Stimulated activated naive B cell treated with anti-CD40 and anti-IgM and Interleukin-4, amounts not matched to agents 10 μg/mL and 1 μg/mL and 100 μg/mL, for 72 hours (primary cell): Measurements from ENCODE around the gene SLC39A9.
"Not testable (repeated sequence)": the region's sequence is repeated elsewhere in the genome, so short reads cannot be mapped to it uniquely, and the experiment has no call there.

ENCODE experiments used
- ATAC-seq, 2 donors: fragments of 150-1000 bp; cut with Tn5 transposase; replicated peaks; 2 replicates each; pipeline ENCODE4 v1.10.0; 2021; ENCODE audit warnings: moderate library complexity in 1 of 2
- DNase-seq: peaks from one replicate; pipeline ENCODE4 v3.0.0; 2021
- H3K27ac Mint-ChIP-seq: one replicate; pipeline ENCODE4 v1.8.0; 2022; ENCODE audit warnings: mild to moderate bottlenecking, mixed read lengths
- H3K27me3 Mint-ChIP-seq, 2 donors: one replicate each; pipeline ENCODE4 v1.8.0; 2022; ENCODE audit warnings: mixed read lengths in 2 of 2
- H3K36me3 Mint-ChIP-seq, 2 donors: one replicate each; pipeline ENCODE4 v1.8.0; 2022; ENCODE audit warnings: mixed read lengths in 2 of 2, mild to moderate bottlenecking in 1 of 2
- H3K4me1 Mint-ChIP-seq, 2 donors: one replicate each; pipeline ENCODE4 v1.8.0; 2022; ENCODE audit warnings: mixed read lengths in 2 of 2, mild to moderate bottlenecking in 1 of 2
- H3K4me3 Mint-ChIP-seq, 2 donors: one replicate each; pipeline ENCODE4 v1.8.0; 2022; ENCODE audit warnings: mild to moderate bottlenecking in 2 of 2, mixed read lengths in 2 of 2, moderate library complexity in 1 of 2
- H3K9me3 Mint-ChIP-seq, 2 donors: one replicate each; pipeline ENCODE4 v1.8.0; 2022; ENCODE audit warnings: mixed read lengths in 2 of 2, mild to moderate bottlenecking in 1 of 2

Gene SLC39A9

GRCh38 chr14:69483765-69484443 lies 85.4 kb downstream of the SLC39A9 start:
- H3K36me3 Mint-ChIP-seq, result peaks cover 0 to under 1% of the 10 kb centered on the region in 2 donors
- no peak for DNase-seq
- H3K27me3 Mint-ChIP-seq, result peaks cover 57 to 66% of the 10 kb centered on the region in 2 donors
- no peaks in the 10 kb centered on the region for H3K9me3 Mint-ChIP-seq
- peaks cover 11 to 16% of the 10 kb centered on the region in 2 donors for H3K4me1 Mint-ChIP-seq
- H3K27ac Mint-ChIP-seq, result no peak overlapping the region
- H3K4me3 Mint-ChIP-seq, result peak overlapping the region; percentile 59 to 65
- ATAC-seq, result peak in 1 of 2 donors; percentile 5

- peak in 1 of 2 donors; percentile 4 for ATAC-seq
- Mint-ChIP-seq H3K4me1 (peaks cover 11 to 16% of the 10 kb centered on the region in 2 donors), H3K36me3 (no peaks in the 10 kb centered on the region), H3K9me3 (no peaks in the 10 kb centered on the region), H3K27me3 (peaks cover 55 to 60% of the 10 kb centered on the region in 2 donors), H3K27ac (no peak within 1 kb of the TSS), H3K4me3 (peak within 1 kb of the TSS; percentile 59 to 65)
- no peak for DNase-seq
Observed at GRCh38 chr14:69484444-69485314, 86.2 kb downstream of the SLC39A9 start, which contains the start of gene PLEKHD1. TSS of gene PLEKHD1 (plus strand) at chr14:69484728. CDS start at chr14:69484966, 238 bp downstream.

GRCh38 chr14:69485315-69485660 lies 86.8 kb downstream of the SLC39A9 start:
- no peaks in the 10 kb centered on the region for H3K9me3 Mint-ChIP-seq
- ATAC-seq (no peak), DNase-seq (no peak)
- H3K4me1 Mint-ChIP-seq, result peaks cover 11 to 16% of the 10 kb centered on the region in 2 donors
- H3K27me3 Mint-ChIP-seq, result peaks cover 51 to 57% of the 10 kb centered on the region in 2 donors
- H3K4me3 Mint-ChIP-seq, result no peak overlapping the region
- no peak overlapping the region for H3K27ac Mint-ChIP-seq
- H3K36me3 Mint-ChIP-seq, result no peaks in the 10 kb centered on the region

GRCh38 chr14:69485701-69486100 lies 87.2 kb downstream of the SLC39A9 start:
- ATAC-seq (no peak), DNase-seq (no peak)
- Mint-ChIP-seq H3K36me3 (no peaks in the 10 kb centered on the region), H3K4me3 (no peak overlapping the region), H3K27me3 (peaks cover 55 to 61% of the 10 kb centered on the region in 2 donors), H3K9me3 (no peaks in the 10 kb centered on the region), H3K4me1 (peaks cover 11 to 16% of the 10 kb centered on the region in 2 donors), H3K27ac (no peak overlapping the region)

GRCh38 chr14:69487226-69487625 lies 88.7 kb downstream of the SLC39A9 start:
- DNase-seq (no peak), ATAC-seq (no peak)
- H3K27ac Mint-ChIP-seq, result no peak overlapping the region
- H3K27me3 Mint-ChIP-seq, result peaks cover 59 to 65% of the 10 kb centered on the region in 2 donors
- H3K4me3 Mint-ChIP-seq, result no peak overlapping the region
- no peaks in the 10 kb centered on the region for H3K36me3 Mint-ChIP-seq
- H3K4me1 Mint-ChIP-seq, result peaks cover 4 to 10% of the 10 kb centered on the region in 2 donors
- H3K9me3 Mint-ChIP-seq, result no peaks in the 10 kb centered on the region

- no peaks in the 10 kb centered on the region for H3K9me3 Mint-ChIP-seq
- H3K36me3 Mint-ChIP-seq, result no peaks in the 10 kb centered on the region
- no peak overlapping the region for H3K27ac Mint-ChIP-seq
- H3K4me1 Mint-ChIP-seq, result peaks cover 2 to 6% of the 10 kb centered on the region in 2 donors
- ATAC-seq, result no peak
- peaks cover 61 to 62% of the 10 kb centered on the region in 2 donors for H3K27me3 Mint-ChIP-seq
- DNase-seq, result no peak
- no peak overlapping the region for H3K4me3 Mint-ChIP-seq
Observed at GRCh38 chr14:69487771-69488170, 89.3 kb downstream of the SLC39A9 start.

- peaks cover 51 to 52% of the 10 kb centered on the region in 2 donors for H3K27me3 Mint-ChIP-seq
Observed at GRCh38 chr14:69489495-69489894, 91.0 kb downstream of the SLC39A9 start.

GRCh38 chr14:69490219-69490918 lies 91.9 kb downstream of the SLC39A9 start:
- no peaks in the 10 kb centered on the region for H3K4me1 Mint-ChIP-seq
- peaks cover 52 to 57% of the 10 kb centered on the region in 2 donors for H3K27me3 Mint-ChIP-seq
- H3K36me3 Mint-ChIP-seq, result no peaks in the 10 kb centered on the region
- no peaks in the 10 kb centered on the region for H3K9me3 Mint-ChIP-seq
- ATAC-seq (no peak), DNase-seq (no peak)
- H3K4me3 Mint-ChIP-seq, result no peak overlapping the region
- no peak overlapping the region for H3K27ac Mint-ChIP-seq

More at GRCh38 chr14:69489495-69489894, 91.0 kb downstream of the SLC39A9 start:
- H3K4me1 Mint-ChIP-seq, result no peaks in the 10 kb centered on the region
- no peaks in the 10 kb centered on the region for H3K36me3 Mint-ChIP-seq
- H3K9me3 Mint-ChIP-seq, result no peaks in the 10 kb centered on the region
- no peak overlapping the region for H3K4me3 Mint-ChIP-seq
- ATAC-seq (no peak), DNase-seq (no peak)
- no peak overlapping the region for H3K27ac Mint-ChIP-seq

GRCh38 chr14:69491193-69491592 lies 92.7 kb downstream of the SLC39A9 start:
- H3K9me3 Mint-ChIP-seq, result no peaks in the 10 kb centered on the region
- no peak overlapping the region for H3K27ac Mint-ChIP-seq
- ATAC-seq (no peak), DNase-seq (no peak)
- H3K4me1 Mint-ChIP-seq, result no peaks in the 10 kb centered on the region
- H3K36me3 Mint-ChIP-seq, result no peaks in the 10 kb centered on the region
- peaks cover 51 to 53% of the 10 kb centered on the region in 2 donors for H3K27me3 Mint-ChIP-seq
- no peak overlapping the region for H3K4me3 Mint-ChIP-seq

GRCh38 chr14:69493038-69493437 lies 94.5 kb downstream of the SLC39A9 start:
- ATAC-seq, result no peak
- no peak overlapping the region for H3K4me3 Mint-ChIP-seq
- no peaks in the 10 kb centered on the region for H3K9me3 Mint-ChIP-seq
- H3K27ac Mint-ChIP-seq, result no peak overlapping the region
- H3K4me1 Mint-ChIP-seq, result no peaks in the 10 kb centered on the region
- H3K27me3 Mint-ChIP-seq, result peaks cover 38 to 42% of the 10 kb centered on the region in 2 donors
- no peak for DNase-seq
- H3K36me3 Mint-ChIP-seq, result no peaks in the 10 kb centered on the region

- no peaks in the 10 kb centered on the region for H3K4me1 Mint-ChIP-seq
- H3K27ac Mint-ChIP-seq, result no peak overlapping the region
- no peak overlapping the region for H3K4me3 Mint-ChIP-seq
- ATAC-seq (no peak), DNase-seq (no peak)
- H3K36me3 Mint-ChIP-seq, result no peaks in the 10 kb centered on the region
- peaks cover 38 to 39% of the 10 kb centered on the region in 2 donors for H3K27me3 Mint-ChIP-seq
- H3K9me3 Mint-ChIP-seq, result no peaks in the 10 kb centered on the region
Observed at GRCh38 chr14:69493791-69494190, 95.3 kb downstream of the SLC39A9 start.

GRCh38 chr14:69495341-69495921 lies 96.9 kb downstream of the SLC39A9 start:
- Mint-ChIP-seq H3K36me3 (no peaks in the 10 kb centered on the region), H3K4me1 (no peaks in the 10 kb centered on the region), H3K4me3 (no peak overlapping the region), H3K9me3 (no peaks in the 10 kb centered on the region), H3K27ac (no peak overlapping the region), H3K27me3 (peaks cover 36 to 42% of the 10 kb centered on the region in 2 donors)
- ATAC-seq (no peak), DNase-seq (no peak)

GRCh38 chr14:69497866-69498265 lies 99.4 kb downstream of the SLC39A9 start:
- peaks cover 38 to 48% of the 10 kb centered on the region in 2 donors for H3K27me3 Mint-ChIP-seq
- H3K27ac Mint-ChIP-seq, H3K4me3 Mint-ChIP-seq, ATAC-seq, H3K9me3 Mint-ChIP-seq, DNase-seq, H3K36me3 Mint-ChIP-seq, H3K4me1 Mint-ChIP-seq: not testable (repeated sequence)

- not testable (repeated sequence) for H3K4me3 Mint-ChIP-seq, H3K4me1 Mint-ChIP-seq, H3K9me3 Mint-ChIP-seq, H3K36me3 Mint-ChIP-seq, DNase-seq, H3K27ac Mint-ChIP-seq, ATAC-seq
- H3K27me3 Mint-ChIP-seq, result peaks cover 38 to 49% of the 10 kb centered on the region in 2 donors
Observed at GRCh38 chr14:69498286-69498685, 99.8 kb downstream of the SLC39A9 start.
